ENCODE results near the gene NEURL3.

Gene NEURL3

DNA sequence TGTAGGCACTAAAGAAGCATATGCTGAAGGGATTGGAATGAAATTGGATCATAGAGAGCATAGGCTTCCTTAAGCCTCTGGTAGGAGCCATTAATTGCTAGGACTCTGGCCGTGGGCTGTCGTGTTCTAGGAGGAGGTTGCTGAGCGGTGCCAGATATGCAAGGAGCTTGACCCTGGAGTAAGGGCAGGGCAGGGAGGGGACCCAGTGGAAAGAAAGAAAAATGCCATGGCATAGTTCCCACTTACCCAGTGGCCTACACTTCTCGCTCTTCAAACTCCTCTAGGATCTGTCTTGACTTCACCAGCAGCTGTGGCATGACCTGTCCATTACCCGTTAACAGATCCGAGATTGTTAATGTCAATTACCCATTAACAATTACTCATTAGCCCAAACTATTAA is 53.1 kb downstream of the NEURL3 start:
- no peak overlapping the region for H3K4me3 ChIP-seq (ENCODE audit: low read depth, low read length)
- DNase-seq (ENCODE audit: low read depth): no peak
- TF ChIP-seq, protein P1, sequence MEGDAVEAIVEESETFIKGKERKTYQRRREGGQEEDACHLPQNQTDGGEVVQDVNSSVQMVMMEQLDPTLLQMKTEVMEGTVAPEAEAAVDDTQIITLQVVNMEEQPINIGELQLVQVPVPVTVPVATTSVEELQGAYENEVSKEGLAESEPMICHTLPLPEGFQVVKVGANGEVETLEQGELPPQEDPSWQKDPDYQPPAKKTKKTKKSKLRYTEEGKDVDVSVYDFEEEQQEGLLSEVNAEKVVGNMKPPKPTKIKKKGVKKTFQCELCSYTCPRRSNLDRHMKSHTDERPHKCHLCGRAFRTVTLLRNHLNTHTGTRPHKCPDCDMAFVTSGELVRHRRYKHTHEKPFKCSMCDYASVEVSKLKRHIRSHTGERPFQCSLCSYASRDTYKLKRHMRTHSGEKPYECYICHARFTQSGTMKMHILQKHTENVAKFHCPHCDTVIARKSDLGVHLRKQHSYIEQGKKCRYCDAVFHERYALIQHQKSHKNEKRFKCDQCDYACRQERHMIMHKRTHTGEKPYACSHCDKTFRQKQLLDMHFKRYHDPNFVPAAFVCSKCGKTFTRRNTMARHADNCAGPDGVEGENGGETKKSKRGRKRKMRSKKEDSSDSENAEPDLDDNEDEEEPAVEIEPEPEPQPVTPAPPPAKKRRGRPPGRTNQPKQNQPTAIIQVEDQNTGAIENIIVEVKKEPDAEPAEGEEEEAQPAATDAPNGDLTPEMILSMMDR (IDR thresholded peaks at IDR 0.05; ENCODE audit: low read depth, low read length, missing control alignments): no peak

DNA sequence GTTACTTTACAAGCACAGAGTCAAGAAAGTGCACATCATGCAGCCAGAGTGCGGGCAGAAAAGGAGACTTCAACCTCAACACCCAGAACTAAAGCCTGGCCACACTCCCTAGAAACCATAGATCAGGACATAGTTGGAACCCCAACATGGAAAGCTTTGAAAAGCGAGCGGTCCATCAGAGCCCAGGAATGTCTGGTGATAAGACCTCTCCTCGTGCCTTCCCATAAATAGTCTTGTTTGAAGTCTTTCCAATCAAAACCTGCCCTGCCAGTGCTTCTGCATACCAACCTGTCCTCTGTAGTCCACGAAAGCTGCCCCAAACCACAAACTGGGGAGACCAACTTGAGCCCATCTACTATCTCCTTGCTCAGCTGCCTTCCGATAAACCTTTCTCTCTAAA is 55.5 kb downstream of the NEURL3 start:
- no peak for DNase-seq (ENCODE audit: low read depth)
- no peak overlapping the region for H3K4me3 ChIP-seq (ENCODE audit: low read depth, low read length)
- TF ChIP-seq, protein P1 (IDR thresholded peaks at IDR 0.05; ENCODE audit: low read depth, low read length, missing control alignments): no peak

DNA sequence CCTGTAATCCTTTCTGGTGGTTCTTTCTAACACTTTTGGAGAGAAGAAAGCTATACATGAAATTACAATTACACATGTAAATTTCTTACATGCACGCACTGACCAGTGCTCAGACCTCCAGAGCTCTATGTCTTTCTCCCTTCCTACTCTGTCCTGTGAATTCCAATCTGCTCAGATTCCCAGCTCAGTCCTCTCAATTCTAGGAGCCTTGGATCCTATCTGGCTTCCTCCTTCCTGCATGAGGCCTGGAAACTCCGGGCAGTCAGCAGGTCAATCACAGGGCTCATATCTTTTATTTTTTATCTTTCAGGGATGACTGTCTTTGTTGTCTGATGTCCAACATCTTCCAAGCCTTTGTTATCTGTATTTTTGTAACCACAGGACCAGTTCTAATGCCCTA is 56.0 kb downstream of the NEURL3 start:
- no peak for DNase-seq (ENCODE audit: low read depth)
- no peak overlapping the region for H3K4me3 ChIP-seq (ENCODE audit: low read depth, low read length)
- TF ChIP-seq, protein P1 (IDR thresholded peaks at IDR 0.05; ENCODE audit: low read depth, low read length, missing control alignments): no peak

DNA sequence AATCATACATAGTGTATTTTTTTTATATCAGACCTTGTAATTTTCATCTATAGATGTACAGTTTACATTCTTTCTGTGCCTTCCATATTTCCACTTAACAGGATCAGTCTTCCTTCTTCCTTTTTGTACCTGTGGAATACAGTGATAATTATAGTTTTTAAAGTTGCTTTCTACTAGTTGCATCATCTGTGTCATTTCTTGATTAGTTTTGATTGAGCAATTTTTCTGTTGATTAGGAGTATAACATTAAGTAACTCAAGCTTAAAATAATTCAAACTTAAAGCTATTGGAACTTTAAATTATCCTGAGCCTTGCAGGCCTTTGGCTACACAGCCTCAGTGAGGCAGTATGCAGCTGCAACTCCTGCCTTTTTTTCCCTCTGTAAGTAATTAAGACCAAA is 57.4 kb downstream of the NEURL3 start:
- no peak for DNase-seq (ENCODE audit: low read depth)
- TF ChIP-seq, protein P1 (IDR thresholded peaks at IDR 0.05; ENCODE audit: low read depth, low read length, missing control alignments): no peak
- no peak overlapping the region for H3K4me3 ChIP-seq (ENCODE audit: low read depth, low read length)

All from GM12864 (cell line).